ENCODE data around the gene MAPK7.

The MAPK7 gene

DNA sequence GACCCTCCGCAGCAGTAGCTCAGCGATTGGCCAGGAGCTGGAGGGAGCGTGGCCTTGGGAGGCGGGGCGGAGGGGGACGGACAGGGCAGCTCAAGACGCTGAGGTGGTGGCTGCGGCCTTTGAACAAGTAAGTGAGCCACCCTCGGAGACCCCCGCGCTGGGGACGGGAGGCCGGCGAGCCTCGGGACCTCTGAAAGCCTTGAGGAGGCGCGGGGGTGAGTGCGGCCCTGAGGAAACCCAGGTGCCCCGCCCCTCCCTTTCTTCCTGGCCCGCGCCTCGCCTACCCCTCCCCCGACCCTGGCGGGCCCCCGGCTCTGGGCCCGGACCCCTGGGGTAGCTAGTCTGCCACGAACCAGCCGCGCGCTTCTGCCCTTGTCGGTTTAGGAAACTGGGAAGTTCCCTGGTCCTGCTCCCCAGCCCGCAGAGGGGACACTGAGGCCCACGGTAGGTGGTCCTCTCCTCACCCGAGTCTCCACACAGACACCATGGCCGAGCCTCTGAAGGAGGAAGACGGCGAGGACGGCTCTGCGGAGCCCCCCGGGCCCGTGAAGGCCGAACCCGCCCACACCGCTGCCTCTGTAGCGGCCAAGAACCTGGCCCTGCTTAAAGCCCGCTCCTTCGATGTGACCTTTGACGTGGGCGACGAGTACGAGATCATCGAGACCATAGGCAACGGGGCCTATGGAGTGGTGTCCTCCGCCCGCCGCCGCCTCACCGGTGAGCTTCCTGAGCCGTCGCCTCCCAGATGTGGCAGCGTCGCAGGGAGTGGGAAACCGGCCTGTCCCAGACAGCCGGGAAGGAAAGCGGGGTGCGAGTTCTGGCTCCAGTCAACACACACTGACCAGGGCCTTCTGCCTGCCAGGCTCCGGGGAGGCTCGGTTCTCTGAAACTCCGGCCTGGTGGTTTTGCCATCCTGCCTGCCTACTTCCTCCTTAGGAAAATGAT lies at the start of gene MAPK7:
MAPK7 (plus strand) TSS at position 83 of the 945 bp plus-strand sequence; CDS start at position 486, 403 bp downstream.
- no peak for DNase-seq (ENCODE audit: low read depth in 3 of 3, low spot score in 1 of 3)

DNA sequence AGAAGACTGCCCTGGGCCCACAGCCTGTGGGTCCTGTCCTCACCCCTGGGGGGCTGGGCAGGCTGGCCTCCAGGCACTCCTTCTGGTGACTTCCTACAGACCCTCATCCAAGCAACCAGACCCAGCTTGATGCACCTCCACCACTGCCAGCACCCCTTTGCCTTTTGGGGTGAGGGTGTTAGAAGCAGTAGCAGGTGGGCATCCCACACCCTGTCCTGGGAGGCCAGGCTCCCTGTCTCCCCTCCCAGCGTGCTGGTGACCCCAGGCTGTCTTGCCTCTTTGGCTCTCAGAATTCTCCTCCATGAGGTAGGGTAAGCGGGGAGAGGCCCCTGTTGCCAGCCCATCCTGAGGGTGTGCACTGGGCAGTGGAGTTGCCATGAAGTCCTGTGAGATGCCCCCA lies 49.2 kb upstream of the MAPK7 start:
- no peak for DNase-seq (ENCODE audit: low read depth in 3 of 3, low spot score in 1 of 3)

DNA sequence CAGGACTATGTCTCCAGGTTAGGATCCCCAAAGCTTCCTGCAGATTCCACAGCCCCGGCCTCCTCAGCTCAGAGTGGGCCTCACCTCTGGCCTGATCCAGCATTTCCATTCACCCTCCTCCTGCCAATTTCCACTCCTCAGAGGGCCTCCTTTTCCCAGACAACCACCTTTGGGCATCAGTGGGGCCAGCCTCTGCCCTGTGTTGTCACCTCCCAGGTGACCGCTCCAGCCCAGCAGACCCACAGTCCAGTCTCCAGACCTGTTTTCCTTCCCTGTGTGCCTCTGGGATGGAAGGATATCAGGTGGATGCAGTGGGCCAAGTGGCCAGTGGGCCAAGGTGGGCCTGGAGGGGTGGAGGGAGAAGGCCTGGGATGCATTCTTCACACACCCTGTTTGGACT lies 48.5 kb upstream of the MAPK7 start:
- DNase-seq (ENCODE audit: low read depth in 3 of 3, low spot score in 1 of 3), result no peak

DNA sequence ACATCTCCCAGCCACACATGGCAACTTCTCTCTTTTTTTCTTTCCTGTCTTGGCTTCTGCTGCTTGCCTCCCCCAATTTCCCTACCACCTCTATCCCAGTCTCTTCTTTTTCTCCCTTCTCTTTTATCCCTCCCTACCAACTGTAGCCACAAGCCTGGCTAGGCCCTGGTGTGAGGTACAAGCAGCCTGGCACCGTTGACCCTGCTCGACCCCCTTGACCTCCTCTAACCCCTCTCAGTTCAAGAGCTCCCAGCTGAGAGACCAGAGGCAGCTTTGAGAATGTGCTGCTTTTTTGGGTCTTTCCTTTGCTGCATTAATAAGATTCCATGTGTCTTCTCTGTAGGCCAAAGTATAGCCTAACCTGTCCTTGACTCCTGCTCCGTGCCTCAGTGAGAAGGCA lies 48.0 kb upstream of the MAPK7 start:
- no peak for DNase-seq (ENCODE audit: low read depth in 3 of 3, low spot score in 1 of 3)

DNA sequence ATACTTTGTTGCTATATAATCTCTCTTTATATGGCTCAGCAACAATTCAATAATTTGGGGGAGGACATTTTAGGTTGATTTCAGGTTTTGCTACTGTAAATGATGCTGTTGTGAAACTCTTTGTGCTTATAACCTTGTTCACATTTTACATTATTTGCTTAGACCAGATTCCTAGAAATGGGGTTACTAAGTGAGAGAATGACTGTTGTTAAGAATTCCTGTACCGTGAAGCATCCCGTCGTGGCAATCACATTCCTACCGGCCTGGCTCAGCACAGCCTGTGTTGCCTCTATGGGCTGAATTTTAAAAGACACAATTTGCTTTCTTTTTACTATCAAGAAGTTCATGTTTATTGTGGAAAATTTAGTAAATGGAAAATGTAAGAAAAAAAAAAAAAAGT lies 47.2 kb upstream of the MAPK7 start:
- no peak for DNase-seq (ENCODE audit: low read depth in 3 of 3, low spot score in 1 of 3)

DNA sequence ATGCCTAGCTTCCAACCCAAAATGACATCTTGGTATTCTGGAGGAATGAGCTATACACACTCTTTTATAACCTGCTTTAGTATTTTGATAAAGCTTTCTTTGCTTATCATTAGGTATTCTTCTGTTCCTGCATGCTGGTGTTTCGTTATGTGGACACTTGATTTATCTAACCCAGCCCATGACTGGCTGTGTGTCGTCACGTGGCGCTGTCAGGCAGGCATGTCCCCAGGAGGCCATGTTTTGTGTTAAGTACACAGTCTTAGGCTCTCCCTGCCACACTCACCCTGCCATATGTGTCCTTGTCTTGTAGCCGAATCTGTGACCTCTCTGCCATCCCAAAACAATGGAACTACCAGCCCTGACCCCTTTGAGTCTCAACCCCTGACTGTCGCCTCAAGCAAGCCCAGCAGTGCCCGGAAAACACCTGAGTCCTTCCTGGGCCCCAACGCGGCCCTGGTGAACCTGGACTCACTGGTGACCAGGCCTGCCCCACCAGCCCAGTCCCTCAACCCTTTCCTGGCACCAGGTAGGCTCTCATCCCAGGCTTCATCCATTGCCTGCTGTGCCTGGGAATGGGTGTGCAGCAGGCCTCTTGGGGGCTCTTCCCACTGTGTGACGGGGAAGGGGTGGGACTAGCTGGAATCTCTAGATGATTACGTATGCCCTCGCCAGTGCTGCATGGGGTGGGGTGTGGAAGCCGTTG lies 46.6 kb upstream of the MAPK7 start:
- DNase-seq (ENCODE audit: low read depth in 3 of 3, low spot score in 1 of 3), result no peak

DNA sequence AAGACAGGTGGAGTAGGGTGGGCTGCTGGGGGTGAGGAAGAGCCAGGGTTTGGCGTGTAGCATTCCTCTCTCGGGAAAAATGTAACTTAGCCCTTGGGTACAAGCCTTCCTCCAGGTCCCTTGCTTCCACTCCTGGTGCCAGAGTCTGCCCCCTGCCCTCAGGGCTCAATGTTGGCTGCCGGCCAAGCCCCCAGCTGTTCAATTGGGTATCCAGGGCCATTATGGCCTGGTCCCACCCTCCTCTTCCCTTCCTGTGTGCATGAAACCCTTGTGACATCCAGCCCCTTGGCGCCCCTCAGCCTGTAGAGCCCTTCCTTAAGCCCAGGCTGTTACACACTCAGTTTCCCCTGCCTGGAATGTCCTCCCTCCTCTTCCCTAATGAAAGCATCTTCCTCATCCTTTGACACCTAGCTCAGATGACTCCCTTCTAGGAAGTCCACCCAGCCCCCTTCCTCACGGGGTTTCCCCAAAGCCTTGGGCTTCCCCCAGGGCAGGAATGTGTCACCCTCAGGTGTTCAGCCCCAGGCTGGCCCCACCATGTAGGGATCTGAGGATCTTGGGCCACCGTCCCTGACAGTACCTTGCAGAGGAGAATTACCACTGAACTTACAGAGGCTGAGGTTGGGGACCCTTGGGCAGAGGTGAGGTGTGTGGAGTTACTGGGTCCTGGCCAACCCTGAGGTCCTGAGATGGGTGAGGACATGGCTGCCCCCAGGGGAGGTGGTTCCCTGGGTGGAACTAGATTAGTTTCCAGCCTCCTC lies 45.7 kb upstream of the MAPK7 start:
- no peak for DNase-seq (ENCODE audit: low read depth in 3 of 3, low spot score in 1 of 3)

DNA sequence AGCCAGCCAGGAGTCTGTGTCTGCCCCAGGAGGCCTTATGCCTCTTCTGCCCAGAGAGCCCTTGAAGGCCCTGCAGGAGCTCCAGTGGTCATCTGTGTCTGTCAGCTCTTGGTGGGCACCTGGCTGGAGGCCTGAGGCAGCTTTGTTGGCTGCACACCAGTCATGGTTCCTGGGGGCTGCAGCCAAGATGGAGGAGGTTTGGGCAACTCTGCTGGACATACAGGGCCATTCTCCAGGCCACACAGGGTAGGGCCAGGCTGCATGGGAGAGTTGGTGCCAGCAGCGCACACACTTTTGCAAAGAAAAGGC lies 45.2 kb upstream of the MAPK7 start:
- no peak for DNase-seq (ENCODE audit: low read depth in 3 of 3, low spot score in 1 of 3)

DNA sequence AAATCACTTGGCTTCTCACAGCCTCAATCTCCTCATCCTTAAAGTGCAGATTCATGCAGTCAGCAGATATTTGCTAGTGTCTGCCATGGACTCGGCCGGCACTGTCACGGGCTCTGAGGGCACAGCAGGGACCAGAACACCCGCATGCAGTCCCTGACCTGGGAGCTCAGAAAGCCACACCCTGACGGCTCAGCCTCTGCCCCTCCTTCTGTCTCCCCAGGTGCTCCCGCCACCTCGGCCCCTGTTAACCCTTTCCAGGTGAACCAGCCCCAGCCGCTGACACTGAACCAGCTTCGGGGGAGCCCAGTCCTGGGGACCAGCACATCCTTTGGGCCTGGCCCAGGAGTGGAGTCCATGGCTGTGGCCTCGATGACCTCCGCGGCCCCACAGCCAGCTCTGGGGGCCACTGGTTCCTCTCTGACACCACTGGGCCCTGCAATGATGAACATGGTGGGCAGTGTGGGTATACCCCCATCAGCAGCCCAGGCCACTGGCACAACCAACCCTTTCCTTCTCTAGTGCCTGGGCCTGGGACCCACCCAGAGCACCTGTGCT lies 44.5 kb upstream of the MAPK7 start:
- no peak for DNase-seq (ENCODE audit: low read depth in 3 of 3, low spot score in 1 of 3)

DNA sequence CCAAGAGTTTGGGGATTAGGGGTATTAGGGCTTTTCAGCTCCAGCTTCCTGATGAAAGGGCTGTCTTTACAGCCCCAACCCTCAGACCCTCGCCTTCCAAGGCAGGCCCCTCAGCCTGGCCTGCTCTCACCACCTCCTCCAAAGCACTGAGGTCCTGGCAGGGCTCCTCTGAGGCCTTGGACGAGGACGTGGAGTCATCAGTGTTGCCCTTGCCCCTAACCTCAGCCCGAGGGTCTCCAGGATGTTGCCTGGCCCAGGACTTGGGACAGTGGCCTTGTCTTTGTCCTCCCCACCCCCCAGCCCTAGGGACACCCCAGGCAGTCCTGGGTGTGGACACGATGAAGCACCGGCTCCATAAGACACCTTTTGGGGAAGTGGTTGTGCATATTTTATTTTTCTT lies 44.0 kb upstream of the MAPK7 start:
- no peak for DNase-seq (ENCODE audit: low read depth in 3 of 3, low spot score in 1 of 3)

DNA sequence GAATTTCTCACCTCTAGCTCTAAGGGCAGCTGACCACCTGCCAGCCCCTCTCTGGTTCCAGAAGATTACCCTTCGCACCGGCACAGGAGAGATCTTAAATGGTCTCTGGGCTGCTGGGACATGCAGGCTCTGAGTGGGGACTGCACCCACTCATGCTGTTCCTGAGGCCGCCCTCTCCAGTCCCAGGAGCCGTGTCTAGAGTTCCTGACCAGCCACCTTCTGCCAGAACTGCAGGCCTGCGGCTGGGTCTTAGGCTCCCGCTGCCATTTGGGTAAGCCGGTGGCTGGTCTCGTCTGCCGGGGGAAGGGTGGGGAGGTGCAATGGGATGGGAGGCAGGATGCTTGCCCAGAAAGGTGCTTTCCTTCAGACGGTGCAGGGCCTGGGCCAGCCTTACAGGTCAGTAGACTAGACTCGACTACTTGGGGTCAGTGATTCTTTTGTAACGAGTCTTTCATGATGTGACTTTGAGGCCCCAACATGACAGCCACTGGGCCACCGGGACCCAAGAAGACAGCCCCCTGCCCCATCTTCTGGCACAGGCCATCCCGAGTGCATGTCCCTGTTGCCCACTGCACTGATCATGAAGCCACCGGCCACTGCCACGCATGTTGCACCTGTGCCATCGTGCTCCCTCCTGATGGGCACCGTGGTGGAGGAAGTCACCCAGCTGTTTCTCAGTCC lies 42.2 kb upstream of the MAPK7 start:
- DNase-seq (ENCODE audit: low read depth in 3 of 3, low spot score in 1 of 3), result no peak

DNA sequence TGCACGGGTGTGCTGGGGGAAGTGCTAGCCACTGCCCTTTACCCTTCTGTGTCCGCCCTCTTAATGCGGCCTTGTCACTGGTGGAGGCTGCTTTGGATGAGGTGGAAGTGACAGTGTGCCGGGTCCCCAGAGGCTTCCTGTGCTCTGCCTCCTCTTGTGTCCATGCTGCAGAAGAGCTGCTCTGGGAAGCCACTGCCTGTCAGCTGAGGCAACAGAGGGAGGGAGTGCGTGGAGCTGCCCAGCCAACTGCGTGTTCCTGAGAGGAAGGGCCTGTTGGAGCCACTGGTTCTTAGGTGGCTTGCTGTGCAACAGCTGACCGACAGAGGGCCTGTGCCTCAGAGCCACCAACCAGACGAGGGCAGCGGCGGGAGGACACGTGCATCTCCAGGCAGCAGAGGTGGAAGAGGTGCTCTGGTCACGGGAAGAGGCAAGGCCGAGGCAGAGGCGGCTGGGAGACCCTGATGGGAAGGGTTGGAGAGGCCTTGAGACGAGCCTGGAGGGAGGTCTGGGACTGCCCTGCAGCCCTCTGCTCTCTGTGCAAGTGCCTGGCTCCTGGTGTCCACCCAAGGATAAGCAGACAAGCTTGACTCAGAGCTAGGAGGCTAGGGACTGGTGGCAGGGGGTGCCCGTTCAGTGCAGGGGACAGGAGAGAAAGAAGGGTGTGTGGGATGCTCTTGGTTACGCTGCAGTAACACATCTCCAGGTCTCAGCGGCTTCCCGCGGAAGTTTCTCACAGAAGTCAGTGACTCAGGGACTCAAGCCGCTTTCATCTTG lies 41.2 kb upstream of the MAPK7 start:
- no peak for DNase-seq (ENCODE audit: low read depth in 3 of 3, low spot score in 1 of 3)

DNA sequence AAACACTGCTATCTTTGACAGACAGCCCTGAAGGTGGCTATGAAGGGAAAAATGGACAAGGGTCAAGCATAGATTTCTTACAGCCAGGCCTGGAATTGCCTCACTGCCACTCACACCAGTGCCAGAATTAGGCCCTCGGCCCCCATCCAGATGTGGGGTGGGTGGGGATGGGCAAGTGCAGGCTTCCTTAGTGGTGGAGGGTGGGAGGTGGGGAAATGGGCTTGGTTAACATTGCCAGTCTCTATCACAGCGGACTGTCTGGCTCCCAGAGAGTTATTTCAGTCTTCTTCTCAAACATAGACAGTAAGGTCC lies 40.6 kb upstream of the MAPK7 start:
- DNase-seq (ENCODE audit: low read depth in 3 of 3, low spot score in 1 of 3), result no peak

DNA sequence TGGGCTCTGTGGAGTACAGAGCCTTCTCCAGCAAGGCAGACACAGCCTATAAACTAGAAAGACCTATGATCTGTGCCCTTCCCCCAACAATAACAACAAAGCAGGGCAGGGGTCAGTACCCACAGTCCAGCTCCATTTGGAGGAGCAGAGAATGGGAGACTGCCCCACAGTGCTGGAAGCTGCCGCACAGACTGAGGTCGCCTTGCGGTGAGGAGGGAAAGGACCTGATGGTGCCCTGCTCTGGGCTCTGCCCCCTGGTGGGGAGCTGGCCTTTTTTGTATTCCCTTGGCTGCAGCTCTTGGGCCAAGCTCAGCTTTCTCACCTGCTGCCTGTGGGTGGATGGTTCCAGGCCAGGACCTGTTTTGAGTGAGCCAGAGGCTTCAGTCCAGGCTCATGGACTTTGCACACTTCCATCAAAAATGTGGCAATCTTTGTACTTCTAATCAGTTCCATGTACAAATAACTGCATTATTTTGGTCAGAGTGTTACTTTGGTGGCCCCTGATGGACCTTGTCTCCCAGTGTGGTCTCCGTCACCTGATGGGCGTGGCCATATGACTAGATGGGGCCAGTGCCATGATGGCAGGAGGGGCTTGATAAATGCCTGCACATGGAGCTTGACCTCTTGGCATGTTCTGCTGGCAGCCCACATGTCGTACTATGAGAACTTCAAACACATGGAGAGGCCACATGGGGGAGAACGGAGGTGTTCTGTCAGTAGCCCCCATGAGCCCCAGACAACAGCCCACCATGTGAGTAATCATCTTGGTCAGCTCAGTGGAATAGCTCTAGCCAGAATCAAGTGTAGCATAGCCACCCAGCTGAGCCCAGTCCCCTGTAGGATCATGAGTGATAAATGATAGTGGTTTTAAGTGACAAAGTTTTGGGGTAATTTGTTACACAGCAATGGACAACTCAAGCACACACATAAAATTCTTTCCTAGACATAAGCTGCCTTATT lies 40.0 kb upstream of the MAPK7 start:
- peak; percentile 12 to 39 (median 24) for DNase-seq (ENCODE audit: low read depth in 3 of 3, low spot score in 1 of 3)

DNA sequence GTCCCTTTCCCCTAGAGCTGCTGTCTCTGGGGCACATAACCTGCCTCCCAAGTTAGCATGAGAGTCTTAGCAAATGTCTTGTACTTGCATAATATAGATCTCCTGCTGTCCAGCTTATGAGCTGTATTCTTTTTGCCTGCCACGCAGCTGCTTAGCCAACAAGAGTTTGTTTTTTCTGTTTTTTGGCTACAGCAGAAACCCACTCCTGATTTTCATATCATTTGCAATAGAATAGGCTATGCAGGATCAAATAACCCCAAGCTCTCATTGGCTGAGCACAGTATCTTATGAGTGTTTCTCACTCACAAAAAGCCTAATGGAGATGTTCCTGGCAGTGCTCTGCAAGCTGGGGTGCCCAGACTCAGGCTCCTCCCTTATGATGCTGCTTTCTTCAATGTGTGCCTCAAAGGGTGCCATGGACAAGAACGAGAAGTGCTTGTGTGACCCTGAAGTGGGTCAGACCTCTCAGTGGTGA lies 38.9 kb upstream of the MAPK7 start:
- no peak for DNase-seq (ENCODE audit: low read depth in 3 of 3, low spot score in 1 of 3)

DNA sequence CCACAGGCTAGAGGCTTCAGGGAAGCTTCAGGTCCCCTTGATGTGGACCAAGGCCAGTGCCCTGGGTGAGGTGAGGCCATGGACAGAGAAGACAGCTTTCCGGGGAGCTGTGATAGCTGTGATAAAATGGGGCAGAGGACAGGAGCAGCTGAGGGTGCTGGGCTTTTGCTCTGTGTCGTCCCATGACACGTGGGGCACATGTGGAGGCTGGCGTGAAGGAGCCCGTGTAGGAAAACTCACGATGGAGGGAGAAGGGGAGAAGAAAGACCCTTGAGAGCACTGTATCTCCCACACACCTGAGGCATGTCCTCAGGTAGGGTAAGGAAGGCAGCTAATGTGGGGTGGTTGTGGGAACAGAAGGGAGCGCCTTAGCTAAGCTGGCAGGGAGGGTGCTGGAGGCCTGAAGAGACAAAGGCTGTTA lies 37.1 kb upstream of the MAPK7 start:
- DNase-seq (ENCODE audit: low read depth in 3 of 3, low spot score in 1 of 3), result no peak

DNA sequence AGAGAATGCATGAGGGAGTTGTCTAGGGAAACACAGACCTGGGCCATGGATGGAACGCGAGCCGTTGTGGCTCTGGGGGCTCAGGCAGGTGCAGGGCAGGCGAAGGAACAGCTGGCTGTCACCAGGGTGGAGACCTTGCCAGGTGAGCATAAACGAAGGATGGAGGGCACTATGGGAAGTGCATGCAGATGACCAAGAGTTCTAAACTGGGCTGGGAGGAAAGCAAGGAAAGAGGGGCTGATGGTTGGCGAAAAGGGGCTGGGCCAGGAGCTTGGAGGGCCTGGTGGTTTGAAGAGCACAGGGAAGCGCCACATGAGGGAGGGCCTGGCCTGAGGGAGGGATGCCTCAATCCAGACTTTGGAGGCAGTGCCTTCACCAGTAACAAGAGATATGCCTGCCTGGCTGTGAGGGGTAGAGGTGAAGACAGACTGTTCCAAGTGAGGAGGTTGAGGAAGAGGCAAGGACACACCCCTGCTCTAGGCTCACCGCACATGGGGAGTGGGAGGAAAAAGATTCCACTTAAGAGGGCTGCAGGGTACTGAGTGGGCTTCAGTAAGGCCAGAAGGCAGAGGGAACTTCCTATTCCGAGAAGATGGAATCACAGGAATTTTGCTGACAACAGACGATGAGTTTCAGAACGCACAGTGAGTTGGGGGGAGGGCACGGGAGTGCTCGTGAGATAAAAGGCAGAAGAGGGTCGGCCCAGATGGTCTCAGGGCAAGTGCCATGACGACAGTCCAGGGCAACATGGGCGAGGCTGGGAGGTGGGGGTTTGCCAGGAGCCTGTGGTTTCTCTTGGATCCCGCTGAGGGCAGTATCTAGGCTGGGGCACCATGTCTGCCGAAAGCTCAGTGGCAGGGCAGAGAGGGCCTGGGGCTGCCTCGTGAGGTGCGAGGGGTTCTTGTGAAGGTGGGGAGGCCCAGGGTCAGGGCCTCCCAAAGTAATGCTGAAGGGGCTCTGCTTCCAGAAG lies 36.4 kb upstream of the MAPK7 start:
- DNase-seq (ENCODE audit: low read depth in 3 of 3, low spot score in 1 of 3), result no peak
